HG03342 (cell line): ENCODE results near the gene ZMYND8.
"Not testable (repeated sequence)": the region's sequence is repeated elsewhere in the genome, so short reads cannot be mapped to it uniquely, and the experiment has no call there.

Experiments used
- ATAC-seq: cut with Tn5 transposase; IDR thresholded peaks from one replicate; pipeline ENCODE4 v1.9.1; 2021; ENCODE audit warnings: mild to moderate bottlenecking, moderate library complexity; ENCODE audit not compliant: unreplicated experiment

ZMYND8 gene

DNA sequence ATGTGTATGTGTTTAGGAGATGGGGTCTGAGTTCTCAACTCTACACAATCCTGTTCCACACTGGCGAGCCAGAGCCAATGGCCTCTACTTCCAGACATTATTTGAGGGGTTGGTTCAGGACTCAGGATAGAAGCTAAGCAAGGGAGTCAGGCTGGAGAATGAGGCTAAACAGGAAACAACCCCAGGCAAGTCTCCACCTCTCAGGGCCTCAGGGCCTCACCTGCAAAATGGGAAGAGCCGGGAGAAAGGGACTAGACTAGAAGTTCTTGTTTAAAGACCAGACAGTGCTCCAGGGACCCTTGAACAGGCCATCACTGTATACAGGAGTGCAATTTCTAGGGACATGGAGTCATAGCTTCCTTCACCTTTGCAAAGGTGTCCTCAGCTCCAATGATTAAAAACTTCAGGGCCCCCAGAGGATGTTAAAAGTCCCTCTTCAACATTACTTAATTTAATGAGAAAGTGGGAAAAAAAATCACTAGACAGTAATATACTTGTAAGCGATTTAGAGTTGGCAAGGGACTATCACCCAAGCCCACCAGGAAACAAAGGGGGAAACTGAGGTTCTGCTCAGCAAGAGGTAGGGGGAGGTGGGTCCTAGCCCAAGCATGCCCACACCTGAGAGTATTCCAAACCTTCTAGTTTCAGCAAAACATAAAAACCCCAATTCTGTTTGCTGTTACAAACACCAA, 41.7 kb downstream of the ZMYND8 start:
- no peak for ATAC-seq

GRCh38 chr20:47311967-47312681, 44.4 kb downstream of the ZMYND8 start:
- ATAC-seq, result no peak

GRCh38 chr20:47311211-47311610, 45.3 kb downstream of the ZMYND8 start:
- no peak for ATAC-seq

- ATAC-seq, result no peak
Measured at GRCh38 chr20:47310729-47311128, 45.8 kb downstream of the ZMYND8 start.

DNA sequence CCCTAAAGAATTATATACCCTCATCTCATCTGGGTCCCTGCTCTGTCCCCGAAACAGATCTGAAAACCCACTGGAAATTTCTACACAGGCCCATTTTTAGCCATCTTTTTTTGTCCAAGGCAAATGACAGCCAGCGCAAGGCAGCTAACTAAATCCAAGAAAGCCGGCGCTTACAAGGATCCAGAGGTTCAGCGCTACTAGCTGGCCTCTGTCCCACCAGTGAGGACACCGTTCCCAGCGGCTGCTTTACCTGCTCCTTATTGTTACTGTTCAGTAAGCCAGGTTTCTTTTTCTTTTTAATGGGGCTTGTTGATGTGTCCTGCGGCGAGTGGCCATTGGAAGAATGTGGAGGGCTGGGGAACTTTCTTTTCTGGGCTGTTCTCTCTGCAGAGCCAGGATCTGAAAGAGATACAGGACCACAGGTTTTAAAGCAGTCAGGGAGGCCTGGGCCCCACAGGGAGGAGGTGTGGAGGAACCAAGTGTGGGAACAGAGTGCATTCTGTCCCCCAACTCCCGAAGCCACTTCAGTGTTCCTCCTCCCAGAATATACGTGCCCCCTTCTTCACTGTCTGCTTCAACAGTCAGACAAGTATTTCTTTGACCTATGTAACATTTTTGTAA, 46.6 kb downstream of the ZMYND8 start:
- no peak for ATAC-seq

DNA sequence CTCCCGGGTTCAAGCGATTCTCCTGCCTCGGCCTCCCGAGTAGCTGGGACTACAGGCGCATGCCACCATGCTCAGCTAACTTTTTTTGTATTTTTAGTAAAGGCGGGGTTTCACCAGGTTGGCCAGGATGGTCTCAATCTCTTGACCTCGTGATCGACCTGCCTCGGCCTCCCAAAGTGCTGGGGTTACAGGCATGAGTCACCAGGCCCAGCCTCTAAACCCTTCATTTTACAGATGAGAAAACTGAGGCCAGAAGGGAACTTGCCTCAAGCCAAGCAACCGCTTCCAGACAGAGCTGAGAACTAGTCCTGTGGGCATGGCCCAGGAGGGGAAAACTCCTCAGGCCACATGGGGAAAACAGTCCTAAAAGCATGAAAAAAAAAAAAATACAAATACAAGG, 47.1 kb downstream of the ZMYND8 start:
- no peak for ATAC-seq

- not testable (repeated sequence) for ATAC-seq
Measured at GRCh38 chr20:47307569-47307968, 48.9 kb downstream of the ZMYND8 start.

DNA sequence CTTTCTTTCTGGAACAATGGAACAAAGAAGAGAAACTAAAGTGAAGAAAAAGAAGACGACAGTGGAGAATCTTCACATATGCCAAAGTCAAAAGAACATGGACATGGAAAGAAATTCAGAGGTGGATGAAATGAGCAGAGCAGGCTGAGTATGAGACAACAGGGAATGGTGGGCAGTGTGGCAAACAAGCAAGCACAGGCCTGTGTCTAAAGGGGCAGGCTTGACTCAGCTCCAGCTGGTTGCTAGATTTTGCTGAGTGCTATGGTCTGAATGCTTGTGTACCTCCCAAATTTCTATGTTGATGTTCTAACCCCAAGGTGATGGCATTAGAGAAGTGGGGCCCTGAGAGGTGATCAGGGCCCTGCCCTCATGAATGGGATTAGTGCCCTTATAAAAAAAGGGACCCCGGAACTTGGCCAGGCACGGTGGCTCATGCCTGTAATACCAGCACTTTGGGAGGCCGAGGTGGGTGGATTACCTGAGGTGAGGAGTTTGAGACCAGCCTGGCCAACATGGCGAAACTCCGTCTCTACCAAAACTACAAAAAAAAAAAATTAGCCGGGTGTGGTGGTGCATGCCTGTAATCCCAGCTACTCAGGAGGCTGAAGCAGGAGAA, 49.6 kb downstream of the ZMYND8 start:
- ATAC-seq, result no peak

DNA sequence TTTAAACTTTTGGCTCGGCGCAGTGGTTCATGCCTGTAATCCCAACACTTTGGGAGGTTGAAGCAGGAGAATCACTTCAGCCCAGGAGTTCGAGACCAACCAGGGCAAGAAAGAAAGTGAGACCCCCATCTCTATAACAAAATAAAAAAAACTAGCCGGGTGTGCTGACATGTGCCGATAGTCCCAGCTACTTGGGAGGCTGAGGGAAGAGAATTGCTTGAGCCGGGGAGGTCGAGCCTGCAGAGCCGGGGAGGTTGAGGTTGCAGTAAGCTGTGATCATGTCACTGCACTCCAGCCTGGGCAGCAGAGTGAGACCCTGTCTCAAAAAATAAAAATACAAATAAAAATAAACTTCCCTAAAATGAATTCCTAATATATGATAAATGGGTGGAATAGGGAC, 50.4 kb downstream of the ZMYND8 start:
- ATAC-seq, result no peak

DNA sequence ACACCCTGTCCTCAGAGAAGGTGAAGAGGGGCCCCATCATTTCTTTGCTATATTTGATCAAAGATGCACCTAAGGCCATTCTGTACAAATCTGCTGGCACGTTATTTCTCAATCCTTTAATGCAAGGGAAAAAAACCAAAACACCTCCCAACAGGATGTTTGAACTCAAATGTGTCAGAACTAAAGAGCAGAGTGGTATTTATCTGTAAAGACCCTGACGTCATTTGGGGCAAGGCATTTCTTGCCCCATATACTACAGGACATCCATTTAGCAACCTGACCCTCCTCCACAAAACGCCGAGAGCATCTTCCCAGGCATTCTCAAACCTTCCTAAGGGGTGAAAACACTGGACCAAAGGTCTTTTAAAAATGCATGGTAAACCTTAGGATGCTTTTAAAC, 50.8 kb downstream of the ZMYND8 start:
- no peak for ATAC-seq

DNA sequence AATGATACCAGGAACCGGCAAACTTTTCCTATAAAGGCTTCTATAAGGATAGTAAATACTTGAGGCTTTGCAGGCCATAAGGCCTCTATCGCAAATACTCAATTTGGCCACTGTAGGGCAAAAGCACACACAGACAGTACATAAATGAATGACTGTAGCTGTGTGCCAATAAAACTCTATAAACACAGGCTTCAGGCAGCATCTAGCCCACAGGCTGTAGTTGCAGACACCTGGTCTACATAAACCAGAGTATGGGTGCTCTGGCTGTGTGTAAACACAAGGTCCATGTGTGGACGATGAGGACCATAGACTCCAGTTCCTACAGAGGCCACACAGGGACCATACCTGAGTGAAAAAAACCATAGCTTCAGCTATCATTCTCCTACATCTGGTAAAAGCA, 52.2 kb downstream of the ZMYND8 start:
- no peak for ATAC-seq

DNA sequence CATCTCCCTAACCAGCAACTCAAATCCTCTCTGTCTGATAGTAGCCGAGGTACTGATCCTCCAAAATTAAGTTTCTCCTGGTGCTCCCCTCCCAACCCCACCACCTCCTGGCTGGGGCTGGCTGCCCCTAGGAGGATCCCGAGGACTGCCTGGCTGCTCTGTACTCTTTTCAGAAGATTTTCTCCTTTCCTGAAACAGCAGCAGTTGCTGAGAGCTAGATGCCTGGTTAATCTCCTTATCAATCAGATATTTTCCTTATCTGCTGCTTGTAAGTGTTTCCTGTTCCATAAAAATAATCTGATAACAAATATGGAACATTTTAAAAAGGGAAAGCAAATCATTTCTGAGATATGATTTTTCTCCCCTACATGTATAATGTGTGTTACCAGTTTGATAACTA, 52.8 kb downstream of the ZMYND8 start:
- no peak for ATAC-seq

GRCh38 chr20:47300071-47300470, 56.4 kb downstream of the ZMYND8 start:
- no peak for ATAC-seq

GRCh38 chr20:47298624-47299023, 57.9 kb downstream of the ZMYND8 start:
- no peak for ATAC-seq

DNA sequence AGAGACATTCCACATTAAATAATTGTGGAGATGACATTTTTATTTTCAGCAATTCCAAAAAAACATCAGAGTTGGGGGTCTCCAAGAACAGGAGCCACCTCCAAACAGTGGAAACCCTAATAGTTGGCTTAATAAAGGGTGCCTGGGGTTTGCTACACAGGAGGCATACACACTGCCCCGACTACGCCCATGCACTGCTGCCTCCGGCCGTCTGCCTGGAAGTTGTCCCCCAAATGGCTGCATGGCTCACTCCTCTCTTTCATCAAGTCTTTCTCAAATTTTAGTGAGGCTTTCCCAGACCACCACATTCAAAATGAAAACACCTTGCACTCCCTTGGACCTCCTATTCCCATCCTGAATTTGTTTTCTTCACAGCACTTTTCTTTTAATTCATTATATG, 58.8 kb downstream of the ZMYND8 start:
- ATAC-seq, result no peak

GRCh38 chr20:47296950-47297349, 59.5 kb downstream of the ZMYND8 start:
- ATAC-seq, result no peak

- no peak for ATAC-seq
Measured at GRCh38 chr20:47295921-47296426, 60.5 kb downstream of the ZMYND8 start.

DNA sequence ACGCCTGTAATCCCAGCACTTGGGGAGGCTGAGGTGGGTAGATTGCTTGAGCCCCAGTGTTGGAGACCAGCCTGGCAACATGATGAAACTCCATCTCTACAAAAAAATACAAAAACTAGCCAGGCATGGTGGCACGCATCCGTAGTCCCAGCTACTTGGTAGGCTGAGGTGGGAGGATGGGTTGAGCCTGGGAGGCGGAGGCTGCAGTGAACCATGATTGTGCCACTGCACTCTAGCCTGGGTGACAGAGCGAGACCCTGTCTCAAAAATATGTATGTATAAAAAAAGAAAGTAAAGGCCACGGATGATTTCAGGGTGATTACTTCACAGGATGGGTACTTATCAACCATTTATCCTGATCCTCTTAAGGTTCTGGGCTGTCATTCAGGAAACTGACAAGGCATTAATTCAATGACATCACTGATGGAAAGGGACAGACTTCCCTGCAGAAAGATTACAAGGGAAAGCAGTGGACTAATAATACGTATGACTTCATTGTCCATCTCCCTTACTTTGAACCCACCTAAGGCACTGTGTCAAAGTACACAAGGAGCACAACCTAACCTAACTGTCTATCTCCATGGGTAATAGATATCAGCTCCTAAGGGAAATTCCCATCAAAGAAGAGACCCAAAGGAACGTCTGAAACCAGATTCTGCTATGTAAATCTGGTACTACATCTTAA, 61.2 kb downstream of the ZMYND8 start:
- ATAC-seq, result no peak

GRCh38 chr20:47293631-47294030, 62.9 kb downstream of the ZMYND8 start:
- no peak for ATAC-seq

DNA sequence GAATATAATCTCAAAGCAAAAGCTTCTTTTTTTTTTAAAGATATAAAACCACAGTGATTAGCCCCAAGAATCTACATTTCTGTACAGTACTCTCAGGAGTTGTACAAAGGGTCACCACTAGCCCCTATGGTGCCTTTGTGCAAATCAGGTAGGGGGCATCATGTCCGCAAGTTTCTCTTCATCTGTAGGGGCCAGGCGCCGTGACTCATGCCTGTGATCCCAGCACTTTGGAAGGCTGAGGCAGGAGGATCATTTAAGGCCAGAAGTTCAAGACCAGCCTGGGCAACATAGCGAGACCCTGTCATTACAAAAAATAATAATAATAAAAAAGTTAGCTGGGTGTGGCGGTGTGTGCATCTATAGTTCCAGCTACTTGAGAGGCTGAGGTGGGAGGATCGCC, 63.9 kb downstream of the ZMYND8 start:
- no peak for ATAC-seq
